GM21367 (cell line): ENCODE measurements around the gene ZCCHC14.
"Not testable (repeated sequence)": the region's sequence is repeated elsewhere in the genome, so short reads cannot be mapped to it uniquely, and the experiment has no call there.

Experiments
- ATAC-seq: cut with Tn5 transposase; IDR thresholded peaks from one replicate; pipeline ENCODE4 v1.9.1; 2021; ENCODE audit not compliant: unreplicated experiment

The ZCCHC14 gene

GRCh38 chr16:87412371-87412995, 80.3 kb downstream of the ZCCHC14 start:
- no peak for ATAC-seq

- no peak for ATAC-seq
These were observed 81.2 kb downstream of the ZCCHC14 start for GRCh38 chr16:87411375-87412271.

- no peak for ATAC-seq
These were observed 81.9 kb downstream of the ZCCHC14 start for GRCh38 chr16:87410968-87411367.

- no peak for ATAC-seq
These were observed 82.3 kb downstream of the ZCCHC14 start for GRCh38 chr16:87410530-87410929.

- ATAC-seq: no peak
These were observed 83.0 kb downstream of the ZCCHC14 start for GRCh38 chr16:87409781-87410180.

- ATAC-seq: no peak
These were observed 83.7 kb downstream of the ZCCHC14 start for GRCh38 chr16:87409153-87409552.

- peak; percentile 37 for ATAC-seq
These were observed 85.2 kb downstream of the ZCCHC14 start for GRCh38 chr16:87407511-87408112.

GRCh38 chr16:87406495-87407088, 86.2 kb downstream of the ZCCHC14 start:
- ATAC-seq: no peak

GRCh38 chr16:87404764-87405625, 87.8 kb downstream of the ZCCHC14 start:
- ATAC-seq: no peak

GRCh38 chr16:87395181-87395842, 97.5 kb downstream of the ZCCHC14 start:
- no peak for ATAC-seq

GRCh38 chr16:87393680-87394055, 99.2 kb downstream of the ZCCHC14 start:
- ATAC-seq: no peak

- no peak for ATAC-seq
These were observed 99.8 kb downstream of the ZCCHC14 start for GRCh38 chr16:87392821-87393679.

- ATAC-seq: peak; percentile 55
These were observed 100.6 kb downstream of the ZCCHC14 start, which contains the start of gene MAP1LC3B for GRCh38 chr16:87391950-87392820. TSS of gene MAP1LC3B (plus strand) at chr16:87392336. CDS start at chr16:87392428, 92 bp downstream.

GRCh38 chr16:87391324-87391949, 101.4 kb downstream of the ZCCHC14 start:
- ATAC-seq: no peak

GRCh38 chr16:87390641-87391323, 102.0 kb downstream of the ZCCHC14 start:
- no peak for ATAC-seq

- not testable (repeated sequence) for ATAC-seq
These were observed 102.9 kb downstream of the ZCCHC14 start for GRCh38 chr16:87389914-87390313.

GRCh38 chr16:87389245-87389644, 103.6 kb downstream of the ZCCHC14 start:
- ATAC-seq: no peak
